ENCODE results near the gene FAM24B.
"Not testable (repeated sequence)": the region's sequence is repeated elsewhere in the genome, so short reads cannot be mapped to it uniquely, and the experiment has no call there.

DNA sequence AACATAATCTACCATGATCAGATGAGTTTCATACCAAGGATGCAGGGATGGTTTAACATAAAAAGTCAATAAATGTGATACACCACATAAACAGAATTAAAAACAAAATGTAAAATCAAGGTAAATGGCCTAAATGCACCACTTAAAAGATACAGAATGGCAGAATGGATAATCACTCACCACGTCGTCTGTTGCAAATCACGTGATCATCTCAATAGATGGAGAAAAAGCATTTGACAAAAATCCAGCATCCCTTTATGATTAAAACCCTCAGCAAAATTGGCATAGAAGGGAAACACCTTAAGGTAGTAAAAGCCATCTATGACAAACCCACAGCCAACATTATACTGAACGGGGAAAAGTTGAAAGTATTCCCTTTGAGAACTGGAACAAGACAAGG, 24.5 kb upstream of the FAM24B start:
- not testable (repeated sequence) for TF ChIP-seq CTCF, POLR2AphosphoS5, POLR2A (IDR thresholded peaks at IDR 0.05)
